ENCODE data around the gene TOPORS.
"Not testable (repeated sequence)": the region's sequence is repeated elsewhere in the genome, so short reads cannot be mapped to it uniquely, and the experiment has no call there.

The TOPORS gene

DNA sequence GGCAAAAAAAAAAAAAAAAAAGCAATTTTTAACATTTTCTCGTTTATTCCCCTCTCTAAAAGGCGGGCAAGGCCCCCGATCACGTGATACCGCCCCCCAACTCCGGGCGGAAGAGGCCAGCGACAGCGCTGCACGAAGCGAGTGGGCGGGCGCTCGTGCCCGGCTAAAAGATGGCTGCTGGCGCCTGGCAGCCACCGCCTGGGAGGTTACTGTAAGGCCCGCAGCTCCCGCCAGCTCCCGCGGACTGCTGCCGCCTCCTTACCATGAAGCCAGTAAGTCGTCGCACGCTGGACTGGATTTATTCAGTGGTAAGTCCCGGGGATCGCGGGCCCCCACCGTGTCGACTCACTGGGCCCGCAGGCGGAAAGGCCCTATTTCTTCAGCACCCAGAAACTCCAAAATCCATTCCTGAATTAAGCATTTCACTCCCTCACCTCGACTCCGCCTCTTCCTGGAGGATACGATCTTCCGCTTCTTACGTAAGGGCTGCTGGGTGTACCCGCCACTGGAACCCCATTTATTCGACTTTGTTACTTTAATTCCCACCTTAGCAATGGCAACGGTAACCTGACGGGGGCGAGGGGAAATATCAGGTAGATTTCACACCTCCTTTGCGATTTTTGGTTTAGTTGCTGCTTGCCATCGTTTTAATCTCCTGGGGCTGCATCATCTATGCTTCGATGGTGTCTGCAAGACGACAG, at the start of gene TOPORS, which contains the start of gene SMIM27:
TOPORS (minus strand) TSS at position 415 of the 701 bp plus-strand sequence; CDS start at position 265, 150 bp downstream.
SMIM27 (plus strand) TSS at position 156 of the 701 bp plus-strand sequence; CDS start at position 264, 108 bp downstream.
- peak; percentile 90 for DNase-seq (ENCODE audit: low spot score)
- TF ChIP-seq, protein P1, sequence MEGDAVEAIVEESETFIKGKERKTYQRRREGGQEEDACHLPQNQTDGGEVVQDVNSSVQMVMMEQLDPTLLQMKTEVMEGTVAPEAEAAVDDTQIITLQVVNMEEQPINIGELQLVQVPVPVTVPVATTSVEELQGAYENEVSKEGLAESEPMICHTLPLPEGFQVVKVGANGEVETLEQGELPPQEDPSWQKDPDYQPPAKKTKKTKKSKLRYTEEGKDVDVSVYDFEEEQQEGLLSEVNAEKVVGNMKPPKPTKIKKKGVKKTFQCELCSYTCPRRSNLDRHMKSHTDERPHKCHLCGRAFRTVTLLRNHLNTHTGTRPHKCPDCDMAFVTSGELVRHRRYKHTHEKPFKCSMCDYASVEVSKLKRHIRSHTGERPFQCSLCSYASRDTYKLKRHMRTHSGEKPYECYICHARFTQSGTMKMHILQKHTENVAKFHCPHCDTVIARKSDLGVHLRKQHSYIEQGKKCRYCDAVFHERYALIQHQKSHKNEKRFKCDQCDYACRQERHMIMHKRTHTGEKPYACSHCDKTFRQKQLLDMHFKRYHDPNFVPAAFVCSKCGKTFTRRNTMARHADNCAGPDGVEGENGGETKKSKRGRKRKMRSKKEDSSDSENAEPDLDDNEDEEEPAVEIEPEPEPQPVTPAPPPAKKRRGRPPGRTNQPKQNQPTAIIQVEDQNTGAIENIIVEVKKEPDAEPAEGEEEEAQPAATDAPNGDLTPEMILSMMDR (IDR thresholded peaks at IDR 0.05; ENCODE audit: extremely low read depth, missing control alignments): no peak

DNA sequence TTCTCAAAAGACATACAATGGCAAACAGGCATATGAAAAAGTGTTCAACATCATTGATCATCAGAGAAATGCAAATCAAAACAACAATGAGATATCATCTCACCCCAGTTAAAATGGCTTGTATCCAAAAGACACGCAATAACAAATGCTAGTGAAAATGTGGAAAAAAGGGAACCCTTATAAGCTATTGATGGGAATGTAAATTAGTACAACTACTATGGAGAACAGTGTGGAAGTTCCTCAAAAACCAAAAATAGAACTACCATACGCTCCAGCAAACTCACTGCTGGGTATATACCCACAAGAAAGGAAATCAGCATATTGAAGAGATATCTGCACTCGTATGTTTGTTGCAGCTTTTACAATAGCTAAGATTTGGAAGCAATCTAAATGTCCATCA, 46.6 kb upstream of the TOPORS start:
- DNase-seq (ENCODE audit: low spot score): not testable (repeated sequence)

DNA sequence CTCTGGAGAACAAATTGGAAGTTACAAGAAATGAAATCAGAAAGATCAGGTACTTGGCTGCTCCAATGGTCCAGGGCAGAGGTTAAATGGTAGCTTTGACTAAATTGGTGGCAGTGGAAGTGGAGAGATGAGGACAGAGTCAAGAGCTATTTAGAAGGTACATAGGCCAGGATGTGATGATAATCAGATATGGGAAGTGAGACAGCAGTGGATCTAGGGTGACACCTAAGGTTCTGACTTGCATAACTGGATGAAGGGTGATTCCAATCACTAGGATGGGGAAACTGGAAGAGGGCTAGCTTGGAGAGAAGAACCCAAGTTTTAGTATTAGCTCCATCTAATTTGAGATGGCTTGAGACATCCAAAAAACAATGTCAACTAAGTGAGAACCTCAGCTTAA, 44.5 kb upstream of the TOPORS start:
- TF ChIP-seq, protein P1 (IDR thresholded peaks at IDR 0.05; ENCODE audit: extremely low read depth, missing control alignments): no peak
- no peak for DNase-seq (ENCODE audit: low spot score)

DNA sequence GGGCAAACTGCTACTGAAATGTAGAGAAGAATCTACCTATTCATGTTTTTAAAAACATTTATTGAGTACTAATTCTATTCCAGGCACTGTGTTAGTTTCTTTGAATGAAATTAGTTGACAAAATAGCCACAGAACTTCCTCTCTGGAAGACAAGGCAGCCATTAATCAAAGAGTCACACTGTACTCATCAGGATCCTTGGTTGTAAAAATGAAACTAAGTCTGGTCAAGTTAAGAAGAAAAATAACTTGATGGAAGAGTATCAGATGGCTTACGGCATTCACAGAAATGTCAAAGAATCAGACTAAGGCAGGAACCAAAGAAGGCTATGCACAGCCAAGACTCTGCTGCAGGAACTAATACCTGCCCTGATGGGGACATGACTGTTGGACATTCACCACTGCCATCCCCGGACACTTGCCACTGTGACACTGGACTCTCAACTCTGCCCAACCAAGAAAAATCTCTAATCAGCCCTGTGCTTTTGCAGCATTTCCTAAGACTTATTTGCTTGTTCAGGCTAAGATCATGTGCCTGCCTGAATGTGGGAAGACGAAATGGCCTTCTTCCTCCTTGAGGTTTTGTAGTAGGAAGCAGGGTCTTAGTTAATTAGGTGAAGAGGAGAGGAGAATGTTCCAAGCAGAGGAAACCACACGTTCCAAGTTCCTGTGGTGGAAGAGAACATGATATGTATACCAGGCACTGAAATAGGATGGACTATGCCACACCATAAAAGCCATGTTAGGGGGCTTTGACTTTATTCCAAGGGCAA, 43.9 kb upstream of the TOPORS start:
- TF ChIP-seq, protein P1 (IDR thresholded peaks at IDR 0.05; ENCODE audit: extremely low read depth, missing control alignments): no peak

DNA sequence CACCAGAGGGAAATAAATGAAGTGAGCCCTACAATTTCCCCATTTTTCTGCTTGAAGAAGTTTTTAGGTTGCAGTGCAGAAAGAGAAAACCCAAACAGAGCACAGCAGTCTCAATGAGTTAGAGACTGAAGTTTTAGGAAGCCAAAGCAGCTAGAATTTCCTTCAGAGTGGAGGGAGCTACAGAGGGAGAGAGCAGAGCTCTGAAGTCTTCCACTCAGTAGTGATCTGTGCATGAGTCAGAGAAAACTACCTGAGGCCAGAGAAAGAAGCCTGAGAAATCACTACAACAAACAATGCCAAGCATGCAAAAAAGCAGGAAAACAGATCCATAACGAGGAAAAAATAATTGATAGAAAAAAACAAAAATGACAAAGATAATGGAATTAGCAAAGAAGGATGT, 38.5 kb upstream of the TOPORS start:
- no peak for DNase-seq (ENCODE audit: low spot score)
- TF ChIP-seq, protein P1 (IDR thresholded peaks at IDR 0.05; ENCODE audit: extremely low read depth, missing control alignments): no peak

More for the DNA sequence above, 43.9 kb upstream of the TOPORS start:
- no peak for DNase-seq (ENCODE audit: low spot score)

DNA sequence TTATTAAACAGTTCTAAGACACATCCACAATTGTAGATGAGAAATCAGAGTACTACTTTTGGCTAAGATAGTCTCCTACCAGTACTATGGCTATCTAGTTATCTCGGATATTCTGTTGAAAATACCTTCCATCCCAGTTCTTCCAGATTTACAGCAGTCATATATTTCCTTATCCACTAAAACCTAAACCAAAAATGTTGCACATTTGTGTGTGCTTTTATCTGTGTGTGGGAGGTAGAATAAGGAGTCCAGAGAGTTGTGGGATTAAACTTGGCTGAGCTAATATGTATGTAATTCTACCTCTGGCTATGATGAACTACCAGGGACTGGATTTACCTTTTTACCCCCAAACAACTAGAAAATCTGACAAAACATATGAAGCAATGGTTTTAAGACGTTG, 38.1 kb upstream of the TOPORS start:
- DNase-seq (ENCODE audit: low spot score): no peak
- TF ChIP-seq, protein P1 (IDR thresholded peaks at IDR 0.05; ENCODE audit: extremely low read depth, missing control alignments): no peak

DNA sequence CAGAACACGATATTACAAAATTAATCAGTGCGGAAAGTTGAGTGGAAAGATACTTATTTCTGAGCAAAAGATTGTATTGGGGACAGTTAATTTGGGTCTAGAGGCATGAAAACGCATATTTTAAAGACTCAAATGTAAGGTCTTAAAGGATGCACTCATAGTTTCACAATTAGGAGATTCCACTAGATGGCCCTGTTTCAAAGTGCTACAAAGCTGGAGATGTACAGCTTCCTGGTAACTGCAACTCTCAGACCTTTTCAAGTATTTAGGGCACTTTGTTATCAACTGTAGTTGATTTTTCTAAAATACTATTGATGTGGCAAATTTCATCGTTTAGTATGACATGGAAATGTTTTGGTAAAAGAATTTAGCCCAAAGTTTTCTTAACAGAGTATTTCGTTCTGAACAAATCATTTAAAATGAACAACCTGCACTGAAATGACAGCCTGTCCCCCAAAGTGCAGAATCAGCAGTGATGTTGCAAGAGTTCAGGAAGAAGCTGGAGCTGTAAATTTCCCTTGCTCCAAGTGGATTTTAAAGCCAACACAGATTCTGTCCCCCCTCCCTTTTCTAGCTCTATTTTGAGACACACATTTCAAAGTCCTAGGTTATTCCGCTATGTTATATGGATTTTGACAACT, 36.8 kb upstream of the TOPORS start:
- TF ChIP-seq, protein P1 (IDR thresholded peaks at IDR 0.05; ENCODE audit: extremely low read depth, missing control alignments): peak; percentile 28
- peak; percentile 55 for DNase-seq (ENCODE audit: low spot score)

All from GM20000 (cell line).